Breast epithelium (tissue), 3 donors: Measurements from ENCODE around the gene CCDC57.

Experiments
- CTCF ChIP-seq, 3 donors: fragments of 450-650 bp; IDR thresholded peaks; one replicate each; pipeline ENCODE4 v1.5.1; 2016 to 2017; ENCODE audit warnings: antibody characterized with exemption in 3 of 3, mild to moderate bottlenecking in 3 of 3, moderate library complexity in 3 of 3
- POLR2A ChIP-seq: fragments of 450-650 bp; IDR thresholded peaks from one replicate; pipeline ENCODE4 v1.6.1; 2016; ENCODE audit warnings: antibody characterized with exemption, mild to moderate bottlenecking, moderate library complexity
- POLR2AphosphoS5 ChIP-seq, 3 donors: sonication (generic); formaldehyde crosslinking; IDR thresholded peaks; one replicate each; pipeline ENCODE4 v1.6.1; 2017; ENCODE audit warnings: antibody characterized with exemption in 3 of 3

- TF ChIP-seq CTCF (IDR thresholded peaks at IDR 0.05) (no peak), POLR2A (no peak), POLR2AphosphoS5 (IDR thresholded peaks at IDR 0.05) (no peak)
Measured at GRCh38 chr17:82188001-82188961, 24.4 kb downstream of the CCDC57 start.
